OCI-LY1 (cell line): ENCODE results near the gene ARL15.
"Not testable (repeated sequence)": the region's sequence is repeated elsewhere in the genome, so short reads cannot be mapped to it uniquely, and the experiment has no call there.

ENCODE experiments used
- H2AFZ ChIP-seq: fragments of 200-600 bp; sonication (generic), shearing (Covaris generic); 2 replicates; pipeline ENCODE4 v1.6.0; 2014; ENCODE audit warnings: antibody characterized with exemption, mild to moderate bottlenecking, low read length
- H3F3A ChIP-seq: fragments of 200-600 bp; sonication (generic), shearing (Covaris generic); 2 replicates; pipeline ENCODE4 v1.6.0; 2014; ENCODE audit warnings: mild to moderate bottlenecking, antibody characterized with exemption, low read length, moderate library complexity; ENCODE audit not compliant: insufficient read depth
- H3K27ac ChIP-seq: fragments of 200-600 bp; sonication (generic); 2 replicates; pipeline ENCODE4 v1.5.1; 2014; ENCODE audit warnings: low read length, mixed run types, mild to moderate bottlenecking, low read depth; ENCODE audit not compliant: poor library complexity, severe bottlenecking
- H3K27me3 ChIP-seq: fragments of 200-600 bp; sonication (generic); 2 replicates; pipeline ENCODE4 v1.6.0; 2014; ENCODE audit warnings: antibody characterized with exemption, mild to moderate bottlenecking, low read length, moderate library complexity; ENCODE audit not compliant: insufficient read depth
- H3K36me3 ChIP-seq: fragments of 200-600 bp; sonication (generic); 2 replicates; pipeline ENCODE4 v1.6.1; 2014; ENCODE audit warnings: mild to moderate bottlenecking, antibody characterized with exemption, low read length, moderate library complexity, mixed read lengths; ENCODE audit not compliant: insufficient read depth
- H3K4me1 ChIP-seq: fragments of 200-600 bp; sonication (generic); 2 replicates; pipeline ENCODE4 v1.5.1; 2014; ENCODE audit warnings: mild to moderate bottlenecking, low read length, moderate library complexity; ENCODE audit not compliant: insufficient read depth, severe bottlenecking
- H3K4me2 ChIP-seq: fragments of 200-600 bp; sonication (generic), shearing (Covaris generic); 2 replicates; pipeline ENCODE4 v1.6.1; 2014; ENCODE audit warnings: low read length
- H3K4me3 ChIP-seq: fragments of 200-600 bp; sonication (generic); 2 replicates; pipeline ENCODE4 v1.5.1; 2014; ENCODE audit warnings: low read length, low read depth, mild to moderate bottlenecking, mixed read lengths; ENCODE audit not compliant: poor library complexity, severe bottlenecking
- H3K79me2 ChIP-seq: fragments of 200-600 bp; shearing (Covaris generic); 2 replicates; pipeline ENCODE4 v1.6.1; 2016; ENCODE audit warnings: mixed run types, low read length, mixed read lengths; ENCODE audit not compliant: insufficient read depth
- H3K9ac ChIP-seq: fragments of 200-600 bp; sonication (generic), shearing (Covaris generic); 2 replicates; pipeline ENCODE4 v1.6.1; 2014; ENCODE audit warnings: mild to moderate bottlenecking, low read length, mixed read lengths
- H3K9me2 ChIP-seq: fragments of 200-600 bp; sonication (generic), shearing (Covaris generic); 2 replicates; pipeline ENCODE4 v1.6.1; 2014; ENCODE audit warnings: low read depth, mild to moderate bottlenecking, low read length, mixed read lengths
- H3K9me3 ChIP-seq: fragments of 200-600 bp; shearing (Covaris generic); 2 replicates; pipeline ENCODE4 v1.6.1; 2014; ENCODE audit warnings: low read length, mixed read lengths
- H4K20me1 ChIP-seq: fragments of 200-600 bp; sonication (generic), shearing (Covaris generic); 2 replicates; pipeline ENCODE4 v1.6.0; 2016; ENCODE audit warnings: mild to moderate bottlenecking, low read length; ENCODE audit not compliant: insufficient read depth
- EZH2 ChIP-seq: fragments of 200-600 bp; sonication (generic), shearing (Covaris generic); IDR thresholded peaks from 2 replicates; pipeline ENCODE4 v1.8.0; 2017; ENCODE audit warnings: borderline replicate concordance, mixed run types, mild to moderate bottlenecking, antibody characterized with exemption, low read length, moderate library complexity, mixed read lengths
- TF ChIP-seq, protein P1 (sequence below): fragments of 200-600 bp; sonication (generic), shearing (Covaris generic); IDR thresholded peaks from 2 replicates; pipeline ENCODE4 v1.5.1; 2017; ENCODE audit warnings: mild to moderate bottlenecking, antibody characterized with exemption, low read length, moderate library complexity, mixed read lengths

The ARL15 gene

DNA sequence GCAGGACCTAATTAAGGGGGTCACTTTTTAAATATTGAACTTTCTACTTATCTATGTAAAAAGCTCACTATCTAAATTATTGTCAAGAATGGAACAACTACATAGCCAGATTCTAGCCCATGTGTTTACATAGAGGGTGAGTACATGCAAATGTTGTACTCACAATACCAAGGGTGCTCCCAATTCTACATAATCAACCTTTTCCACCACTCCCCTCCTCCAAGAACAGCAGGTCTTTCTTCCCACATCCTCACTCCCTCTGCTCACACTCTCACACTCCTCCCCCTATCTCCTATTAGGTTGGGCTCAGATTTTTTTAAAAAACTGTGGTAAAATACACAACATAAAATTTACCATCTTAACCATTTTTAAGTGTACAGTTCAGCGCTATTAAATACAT, 325.4 kb downstream of the ARL15 start:
- TF ChIP-seq, protein P1, sequence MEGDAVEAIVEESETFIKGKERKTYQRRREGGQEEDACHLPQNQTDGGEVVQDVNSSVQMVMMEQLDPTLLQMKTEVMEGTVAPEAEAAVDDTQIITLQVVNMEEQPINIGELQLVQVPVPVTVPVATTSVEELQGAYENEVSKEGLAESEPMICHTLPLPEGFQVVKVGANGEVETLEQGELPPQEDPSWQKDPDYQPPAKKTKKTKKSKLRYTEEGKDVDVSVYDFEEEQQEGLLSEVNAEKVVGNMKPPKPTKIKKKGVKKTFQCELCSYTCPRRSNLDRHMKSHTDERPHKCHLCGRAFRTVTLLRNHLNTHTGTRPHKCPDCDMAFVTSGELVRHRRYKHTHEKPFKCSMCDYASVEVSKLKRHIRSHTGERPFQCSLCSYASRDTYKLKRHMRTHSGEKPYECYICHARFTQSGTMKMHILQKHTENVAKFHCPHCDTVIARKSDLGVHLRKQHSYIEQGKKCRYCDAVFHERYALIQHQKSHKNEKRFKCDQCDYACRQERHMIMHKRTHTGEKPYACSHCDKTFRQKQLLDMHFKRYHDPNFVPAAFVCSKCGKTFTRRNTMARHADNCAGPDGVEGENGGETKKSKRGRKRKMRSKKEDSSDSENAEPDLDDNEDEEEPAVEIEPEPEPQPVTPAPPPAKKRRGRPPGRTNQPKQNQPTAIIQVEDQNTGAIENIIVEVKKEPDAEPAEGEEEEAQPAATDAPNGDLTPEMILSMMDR = no peak
- no peak for TF ChIP-seq EZH2
- Histone ChIP-seq H3K4me3 (no peak overlapping the region), H4K20me1 (peaks cover 3% of the 10 kb centered on the region; the same call in 1 of the 2 replicates), H3F3A (no peaks in the 10 kb centered on the region), H3K4me1 (no peaks in the 10 kb centered on the region), H3K27me3 (no peaks in the 10 kb centered on the region), H3K9me3 (peaks cover 7% of the 10 kb centered on the region; the same call in 1 of the 2 replicates), H3K27ac (no peak overlapping the region), H3K9ac (no peak overlapping the region), H2AFZ (no peak overlapping the region), H3K4me2 (no peak overlapping the region), H3K79me2 (no peaks in the 10 kb centered on the region; the same call in 1 of the 2 replicates), H3K9me2 (no peaks in the 10 kb centered on the region), H3K36me3 (peaks cover 52% of the 10 kb centered on the region)

GRCh38 chr5:53983568-53984460, 326.6 kb downstream of the ARL15 start:
- H3K4me2 ChIP-seq = no peak overlapping the region
- H2AFZ ChIP-seq = no peak overlapping the region
- H3F3A ChIP-seq = no peaks in the 10 kb centered on the region
- no peaks in the 10 kb centered on the region for H3K79me2 ChIP-seq
- H3K4me1 ChIP-seq = no peaks in the 10 kb centered on the region
- no peak for TF ChIP-seq EZH2
- TF ChIP-seq, protein P1 = no peak
- H3K4me3 ChIP-seq = no peak overlapping the region
- H3K27ac ChIP-seq = no peak overlapping the region
- H3K27me3 ChIP-seq = no peaks in the 10 kb centered on the region
- peaks cover 43% of the 10 kb centered on the region for H3K36me3 ChIP-seq
- no peak overlapping the region for H3K9ac ChIP-seq
- peaks cover 7% of the 10 kb centered on the region; the same call in 1 of the 2 replicates for H3K9me3 ChIP-seq
- peaks cover 3% of the 10 kb centered on the region; the same call in 1 of the 2 replicates for H4K20me1 ChIP-seq
- H3K9me2 ChIP-seq = no peaks in the 10 kb centered on the region

- H3K9ac ChIP-seq, H3K9me2 ChIP-seq, H3K9me3 ChIP-seq, H3F3A ChIP-seq, H2AFZ ChIP-seq, H3K79me2 ChIP-seq, H3K4me2 ChIP-seq, H4K20me1 ChIP-seq, H3K27ac ChIP-seq, H3K4me3 ChIP-seq, H3K4me1 ChIP-seq, H3K27me3 ChIP-seq: not testable (repeated sequence)
- peaks cover 34% of the 10 kb centered on the region for H3K36me3 ChIP-seq
Observed at GRCh38 chr5:53982319-53982718, 328.1 kb downstream of the ARL15 start.
